ENCODE measurements around the gene VWA5B1.

GRCh38 chr1:20248971-20249612, 41.6 kb upstream of the VWA5B1 start:
- TF ChIP-seq CTCF (IDR thresholded peaks at IDR 0.05; ENCODE audit: control extremely low read depth in 1 of 3, insufficient read depth in 1 of 3, low read depth in 1 of 3, low read length in 3 of 3) (no peak), TAF1 (IDR thresholded peaks at IDR 0.05; ENCODE audit: low read depth, low read length) (no peak), POLR2A (IDR thresholded peaks at IDR 0.05; ENCODE audit: control extremely low read depth in 1 of 2, low read depth in 2 of 2, low read length in 2 of 2) (no peak), USF2 (IDR thresholded peaks at IDR 0.05; ENCODE audit: low read length) (no peak)

Measured in H1 (cell line).